HL-60 (cell line): ENCODE results near the gene P3H2.

ENCODE experiments used
- CTCF ChIP-seq: IDR thresholded peaks from one replicate; pipeline ENCODE4 v1.5.1; 2011; ENCODE audit warnings: low read length, control low read depth, inconsistent platforms; ENCODE audit not compliant: insufficient read depth
- POLR2AphosphoS5 ChIP-seq: IDR thresholded peaks from 2 replicates; pipeline ENCODE4 v1.6.1; 2012; ENCODE audit warnings: low read depth
- SPI1 ChIP-seq: IDR thresholded peaks from 2 replicates; pipeline ENCODE4 v1.6.1; 2012; ENCODE audit warnings: low read depth, mild to moderate bottlenecking, borderline replicate concordance

- TF ChIP-seq POLR2AphosphoS5 (no peak), CTCF (no peak), SPI1 (no peak)
These were observed 2.3 kb downstream of the P3H2 start for GRCh38 chr3:190118438-190118837.
